RKO (cell line): ENCODE measurements around the gene TRIM3.

Source experiments
- DNase-seq: peaks from one replicate; pipeline ENCODE4 v3.0.0-alpha.2; 2016; ENCODE audit warnings: low spot score

TRIM3 gene

GRCh38 chr11:6401464-6401863 is 72.3 kb downstream of the TRIM3 start:
- DNase-seq: no peak

GRCh38 chr11:6400431-6401345 is 73.1 kb downstream of the TRIM3 start:
- DNase-seq: no peak
